ENCODE data around the gene IL5. TPM values are rescaled to one million over a fixed set of nuclear protein-coding genes. Genes with fewer than 3 reads are reported as not detected.

IL5 gene
- total RNA-seq, 1 donor from 2014 or later, result not detected

GRCh38 chr5:132501629-132501956, 41.7 kb downstream of the IL5 start:
- DNase-seq, result no peak
- Mint-ChIP-seq H3K36me3 (ENCODE audit: unreplicated experiment) (no peaks in the 10 kb centered on the region), H3K4me1 (ENCODE audit: low read depth, unreplicated experiment) (no peaks in the 10 kb centered on the region), H3K27me3 (ENCODE audit: unreplicated experiment) (peaks cover 8% of the 10 kb centered on the region), H3K4me3 (ENCODE audit: unreplicated experiment) (no peak overlapping the region), H3K9me3 (ENCODE audit: unreplicated experiment) (peaks cover 2% of the 10 kb centered on the region), H3K27ac (ENCODE audit: unreplicated experiment) (no peak overlapping the region)
- TF ChIP-seq, protein P1, sequence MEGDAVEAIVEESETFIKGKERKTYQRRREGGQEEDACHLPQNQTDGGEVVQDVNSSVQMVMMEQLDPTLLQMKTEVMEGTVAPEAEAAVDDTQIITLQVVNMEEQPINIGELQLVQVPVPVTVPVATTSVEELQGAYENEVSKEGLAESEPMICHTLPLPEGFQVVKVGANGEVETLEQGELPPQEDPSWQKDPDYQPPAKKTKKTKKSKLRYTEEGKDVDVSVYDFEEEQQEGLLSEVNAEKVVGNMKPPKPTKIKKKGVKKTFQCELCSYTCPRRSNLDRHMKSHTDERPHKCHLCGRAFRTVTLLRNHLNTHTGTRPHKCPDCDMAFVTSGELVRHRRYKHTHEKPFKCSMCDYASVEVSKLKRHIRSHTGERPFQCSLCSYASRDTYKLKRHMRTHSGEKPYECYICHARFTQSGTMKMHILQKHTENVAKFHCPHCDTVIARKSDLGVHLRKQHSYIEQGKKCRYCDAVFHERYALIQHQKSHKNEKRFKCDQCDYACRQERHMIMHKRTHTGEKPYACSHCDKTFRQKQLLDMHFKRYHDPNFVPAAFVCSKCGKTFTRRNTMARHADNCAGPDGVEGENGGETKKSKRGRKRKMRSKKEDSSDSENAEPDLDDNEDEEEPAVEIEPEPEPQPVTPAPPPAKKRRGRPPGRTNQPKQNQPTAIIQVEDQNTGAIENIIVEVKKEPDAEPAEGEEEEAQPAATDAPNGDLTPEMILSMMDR (IDR thresholded peaks at IDR 0.05; ENCODE audit: partially characterized antibody, unreplicated experiment), result no peak

GRCh38 chr5:132500931-132501628, 42.2 kb downstream of the IL5 start:
- Mint-ChIP-seq H3K36me3 (ENCODE audit: unreplicated experiment) (no peaks in the 10 kb centered on the region), H3K9me3 (ENCODE audit: unreplicated experiment) (peaks cover 2% of the 10 kb centered on the region), H3K4me3 (ENCODE audit: unreplicated experiment) (no peak overlapping the region), H3K4me1 (ENCODE audit: low read depth, unreplicated experiment) (no peaks in the 10 kb centered on the region), H3K27ac (ENCODE audit: unreplicated experiment) (no peak overlapping the region), H3K27me3 (ENCODE audit: unreplicated experiment) (peaks cover 8% of the 10 kb centered on the region)
- peak; percentile 46 for DNase-seq
- TF ChIP-seq, protein P1 (IDR thresholded peaks at IDR 0.05; ENCODE audit: partially characterized antibody, unreplicated experiment), result peak; percentile 93

GRCh38 chr5:132500244-132500930, 42.9 kb downstream of the IL5 start:
- TF ChIP-seq, protein P1 (IDR thresholded peaks at IDR 0.05; ENCODE audit: partially characterized antibody, unreplicated experiment), result no peak
- DNase-seq, result no peak
- Mint-ChIP-seq H3K27me3 (ENCODE audit: unreplicated experiment) (peaks cover 8% of the 10 kb centered on the region), H3K27ac (ENCODE audit: unreplicated experiment) (no peak overlapping the region), H3K36me3 (ENCODE audit: unreplicated experiment) (no peaks in the 10 kb centered on the region), H3K4me3 (ENCODE audit: unreplicated experiment) (no peak overlapping the region), H3K9me3 (ENCODE audit: unreplicated experiment) (peaks cover 2% of the 10 kb centered on the region), H3K4me1 (ENCODE audit: low read depth, unreplicated experiment) (no peaks in the 10 kb centered on the region)

DNA sequence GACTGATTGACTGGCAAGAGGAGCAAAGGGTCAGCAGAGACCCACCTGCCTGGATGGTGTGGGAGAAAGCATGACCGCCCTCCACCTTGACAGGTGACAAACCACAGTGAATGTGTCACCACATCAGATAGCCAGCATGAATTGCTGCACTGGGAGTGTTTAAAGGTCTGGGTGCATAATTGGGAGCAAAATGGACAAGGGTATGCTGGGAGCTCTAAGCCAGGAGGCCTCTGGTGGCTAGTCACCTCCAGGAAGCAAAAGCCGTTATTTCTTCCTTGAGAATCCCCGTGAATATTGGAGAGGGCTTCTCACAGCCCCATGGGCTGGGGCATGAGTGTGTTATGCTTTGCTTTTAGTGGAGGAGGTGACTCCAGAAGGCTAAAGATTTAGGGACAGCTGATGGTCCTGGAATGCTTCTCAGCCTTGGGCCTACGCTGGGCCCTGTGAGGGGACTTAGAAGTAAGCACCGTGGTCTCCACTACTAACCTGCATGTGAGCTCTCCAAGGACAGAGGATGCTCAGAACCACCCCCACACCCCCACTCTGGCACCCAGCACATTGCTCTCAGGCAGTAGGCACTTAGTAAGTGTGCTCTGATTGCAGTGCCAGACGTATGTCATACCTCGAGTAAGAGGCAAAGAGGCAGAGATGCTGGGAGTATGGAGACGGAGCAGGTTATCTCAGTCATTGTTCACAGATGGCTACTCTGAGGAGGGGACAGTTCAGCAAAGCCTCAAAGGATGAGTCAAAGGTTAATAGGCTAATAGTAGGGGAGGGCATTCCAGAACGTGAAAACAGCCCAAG, 43.7 kb downstream of the IL5 start:
- no peaks in the 10 kb centered on the region for H3K36me3 Mint-ChIP-seq (ENCODE audit: unreplicated experiment)

More for the DNA sequence above, 43.7 kb downstream of the IL5 start:
- no peak for DNase-seq
- peaks cover 2% of the 10 kb centered on the region for H3K9me3 Mint-ChIP-seq (ENCODE audit: unreplicated experiment)
- H3K27me3 Mint-ChIP-seq (ENCODE audit: unreplicated experiment), result peaks cover 9% of the 10 kb centered on the region
- H3K4me1 Mint-ChIP-seq (ENCODE audit: low read depth, unreplicated experiment), result no peaks in the 10 kb centered on the region
- TF ChIP-seq, protein P1 (IDR thresholded peaks at IDR 0.05; ENCODE audit: partially characterized antibody, unreplicated experiment), result no peak
- no peak overlapping the region for H3K4me3 Mint-ChIP-seq (ENCODE audit: unreplicated experiment)
- no peak overlapping the region for H3K27ac Mint-ChIP-seq (ENCODE audit: unreplicated experiment)
